Measurements from ENCODE around the gene TMEM163.
"Not testable (repeated sequence)": the region's sequence is repeated elsewhere in the genome, so short reads cannot be mapped to it uniquely, and the experiment has no call there.

Gene TMEM163

DNA sequence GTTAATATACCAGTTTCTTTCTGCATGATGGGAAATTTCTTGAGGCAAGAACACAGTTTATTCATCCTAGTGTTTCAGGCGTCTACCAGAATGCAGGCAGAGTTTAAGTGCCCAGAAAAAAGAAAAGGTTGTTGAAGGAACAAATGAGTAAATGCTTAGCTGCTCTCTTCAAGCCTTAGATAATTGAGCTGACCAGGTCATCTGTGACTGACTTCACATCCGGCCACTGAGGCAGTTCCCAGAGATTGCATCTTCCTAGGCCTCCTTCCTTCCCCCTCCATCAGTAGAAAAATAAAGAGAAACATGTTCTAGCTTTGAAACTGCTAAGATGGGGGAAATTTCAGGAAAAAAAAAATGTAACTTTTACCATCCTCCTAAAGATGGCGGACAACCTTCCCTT is 9.4 kb upstream of the TMEM163 start:
- no peak for DNase-seq
- TF ChIP-seq, protein P1, sequence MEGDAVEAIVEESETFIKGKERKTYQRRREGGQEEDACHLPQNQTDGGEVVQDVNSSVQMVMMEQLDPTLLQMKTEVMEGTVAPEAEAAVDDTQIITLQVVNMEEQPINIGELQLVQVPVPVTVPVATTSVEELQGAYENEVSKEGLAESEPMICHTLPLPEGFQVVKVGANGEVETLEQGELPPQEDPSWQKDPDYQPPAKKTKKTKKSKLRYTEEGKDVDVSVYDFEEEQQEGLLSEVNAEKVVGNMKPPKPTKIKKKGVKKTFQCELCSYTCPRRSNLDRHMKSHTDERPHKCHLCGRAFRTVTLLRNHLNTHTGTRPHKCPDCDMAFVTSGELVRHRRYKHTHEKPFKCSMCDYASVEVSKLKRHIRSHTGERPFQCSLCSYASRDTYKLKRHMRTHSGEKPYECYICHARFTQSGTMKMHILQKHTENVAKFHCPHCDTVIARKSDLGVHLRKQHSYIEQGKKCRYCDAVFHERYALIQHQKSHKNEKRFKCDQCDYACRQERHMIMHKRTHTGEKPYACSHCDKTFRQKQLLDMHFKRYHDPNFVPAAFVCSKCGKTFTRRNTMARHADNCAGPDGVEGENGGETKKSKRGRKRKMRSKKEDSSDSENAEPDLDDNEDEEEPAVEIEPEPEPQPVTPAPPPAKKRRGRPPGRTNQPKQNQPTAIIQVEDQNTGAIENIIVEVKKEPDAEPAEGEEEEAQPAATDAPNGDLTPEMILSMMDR (IDR thresholded peaks at IDR 0.05; ENCODE audit: low read depth, low read length, missing control alignments) = no peak
- Histone ChIP-seq H3K27me3 (replicated peaks) (no peaks in the 10 kb centered on the region), H3K36me3 (replicated peaks) (no peaks in the 10 kb centered on the region), H3K4me3 (ENCODE audit: low read depth, low read length) (no peak overlapping the region), H3K27ac (no peak overlapping the region)
- in situ Hi-C loops (cut with HindIII; ENCODE audit: low pct_ligation_motif_present, low sequenced_read_pairs) = no loop called here

DNA sequence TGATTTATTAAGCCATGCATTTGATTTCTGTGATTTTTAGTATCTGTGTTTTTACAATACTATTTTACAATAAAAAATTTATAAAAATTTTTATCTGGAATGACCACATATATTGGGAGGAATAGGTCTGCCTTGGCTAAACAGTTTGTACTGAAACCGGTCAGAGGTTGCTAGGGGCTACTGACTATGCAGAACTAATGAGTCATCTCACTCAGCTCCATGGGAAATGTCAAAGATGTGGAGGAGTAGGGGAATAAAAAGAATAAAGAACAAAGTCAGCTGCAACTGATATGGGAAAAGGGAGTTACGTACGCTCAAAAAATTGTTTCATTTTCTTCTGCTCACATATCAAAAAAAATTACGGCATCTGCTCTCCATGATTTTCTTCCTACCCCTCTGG is 8.6 kb upstream of the TMEM163 start:
- Histone ChIP-seq H3K27me3 (replicated peaks) (peaks cover 6% of the 10 kb centered on the region), H3K27ac (no peak overlapping the region), H3K36me3 (replicated peaks) (no peaks in the 10 kb centered on the region), H3K4me3 (ENCODE audit: low read depth, low read length) (no peak overlapping the region)
- DNase-seq = peak; percentile 70
- in situ Hi-C loops (cut with HindIII; ENCODE audit: low pct_ligation_motif_present, low sequenced_read_pairs) = no loop called here
- TF ChIP-seq, protein P1 (IDR thresholded peaks at IDR 0.05; ENCODE audit: low read depth, low read length, missing control alignments) = no peak

DNA sequence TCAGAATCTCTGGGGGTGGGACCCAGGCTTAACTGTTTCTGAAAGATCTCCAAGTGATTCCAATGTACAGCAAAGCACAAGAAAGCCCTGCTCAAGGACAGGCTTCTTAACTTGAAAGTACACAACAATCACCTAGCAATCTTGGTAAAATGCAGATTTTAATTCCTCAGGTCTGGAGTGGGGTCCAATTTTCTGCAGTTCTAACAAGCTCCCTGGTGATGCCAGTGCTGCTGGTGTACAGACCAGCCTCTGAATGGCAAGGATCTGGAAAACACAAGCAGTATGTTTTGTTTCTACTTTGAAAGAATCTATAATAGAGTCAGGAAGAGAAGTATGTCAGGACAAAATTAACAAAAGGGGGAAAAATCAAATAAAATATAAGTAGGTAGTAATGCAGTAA is 7.8 kb upstream of the TMEM163 start:
- H3K27ac ChIP-seq = no peak overlapping the region
- TF ChIP-seq, protein P1 (IDR thresholded peaks at IDR 0.05; ENCODE audit: low read depth, low read length, missing control alignments) = no peak
- DNase-seq = no peak
- no peak overlapping the region for H3K4me3 ChIP-seq (ENCODE audit: low read depth, low read length)
- peaks cover 13% of the 10 kb centered on the region for H3K27me3 ChIP-seq (replicated peaks)
- in situ Hi-C loops (cut with HindIII; ENCODE audit: low pct_ligation_motif_present, low sequenced_read_pairs) = no loop called here
- no peaks in the 10 kb centered on the region for H3K36me3 ChIP-seq (replicated peaks)

DNA sequence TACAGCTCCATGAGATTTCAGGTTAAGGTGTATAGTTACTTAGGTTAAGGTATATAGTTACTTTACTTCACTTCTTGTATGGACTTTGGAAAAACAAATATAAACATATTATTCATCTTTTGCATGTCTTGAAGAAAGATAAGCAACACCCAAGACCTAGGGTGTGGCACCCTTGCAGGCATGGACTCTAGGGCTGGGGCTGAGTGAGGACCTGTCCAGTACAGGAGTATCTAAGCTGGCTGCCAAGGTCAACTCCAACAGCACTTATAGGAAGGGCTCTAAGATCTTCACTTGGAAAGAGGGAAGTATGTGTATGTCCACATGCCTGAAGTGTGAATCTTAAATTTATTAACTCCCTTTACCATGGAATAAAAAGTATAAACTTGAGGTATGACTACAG is 7.1 kb upstream of the TMEM163 start:
- in situ Hi-C loops (cut with HindIII; ENCODE audit: low pct_ligation_motif_present, low sequenced_read_pairs) = no loop called here

DNA sequence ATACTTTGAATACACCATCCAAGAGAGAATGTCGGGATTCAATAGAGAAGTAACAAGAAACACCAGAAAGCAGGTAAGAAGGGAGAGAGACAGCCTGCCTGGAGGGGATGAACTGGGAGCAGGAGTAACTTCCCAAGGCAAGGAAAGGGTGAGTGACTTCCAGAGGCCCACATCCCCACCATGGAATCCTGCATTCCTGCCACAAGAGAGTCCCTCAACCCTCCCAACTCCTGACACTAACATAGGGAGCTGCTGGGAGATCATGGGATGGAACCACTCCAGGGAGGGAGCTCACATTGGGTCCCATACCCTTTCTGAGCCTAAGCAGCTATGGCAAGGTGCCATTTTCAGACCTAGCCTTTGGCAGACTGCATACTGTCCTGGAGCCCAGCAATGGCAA is 5.5 kb upstream of the TMEM163 start:
- in situ Hi-C loops (cut with HindIII; ENCODE audit: low pct_ligation_motif_present, low sequenced_read_pairs) = no loop called here

More for the DNA sequence above, 7.1 kb upstream of the TMEM163 start:
- Histone ChIP-seq H3K4me3 (ENCODE audit: low read depth, low read length) (no peak overlapping the region), H3K36me3 (replicated peaks) (no peaks in the 10 kb centered on the region), H3K27ac (no peak overlapping the region), H3K27me3 (replicated peaks) (peaks cover 15% of the 10 kb centered on the region)
- DNase-seq = no peak
- TF ChIP-seq, protein P1 (IDR thresholded peaks at IDR 0.05; ENCODE audit: low read depth, low read length, missing control alignments) = no peak

DNA sequence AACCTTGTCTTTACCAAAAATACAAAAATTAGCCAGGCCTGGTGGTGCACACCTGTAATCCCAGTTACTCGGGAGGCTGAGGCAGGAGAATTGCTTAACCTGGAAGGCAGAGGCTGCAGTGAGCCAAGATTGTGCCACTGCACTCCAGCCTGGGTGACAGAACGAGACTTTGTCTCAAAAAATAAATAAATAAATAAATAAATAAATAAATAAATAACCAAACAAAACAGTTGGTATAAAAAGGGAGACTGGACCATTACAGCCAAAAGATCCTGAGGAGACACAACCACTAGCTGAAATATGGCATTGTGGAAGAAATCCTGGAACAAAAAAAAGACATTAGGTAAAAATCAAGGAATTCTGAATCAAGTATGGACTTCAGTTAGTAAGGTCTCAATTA is 4.9 kb upstream of the TMEM163 start:
- H3K4me3 ChIP-seq (ENCODE audit: low read depth, low read length); in situ Hi-C loops (cut with HindIII; ENCODE audit: low pct_ligation_motif_present, low sequenced_read_pairs); H3K36me3 ChIP-seq (replicated peaks); DNase-seq; H3K27ac ChIP-seq: not testable (repeated sequence)
- peaks cover 34% of the 10 kb centered on the region for H3K27me3 ChIP-seq (replicated peaks)

More for the DNA sequence above, 5.5 kb upstream of the TMEM163 start:
- no peak overlapping the region for H3K4me3 ChIP-seq (ENCODE audit: low read depth, low read length)
- peaks cover 30% of the 10 kb centered on the region for H3K27me3 ChIP-seq (replicated peaks)
- no peak for DNase-seq
- H3K36me3 ChIP-seq (replicated peaks) = no peaks in the 10 kb centered on the region
- H3K27ac ChIP-seq = no peak overlapping the region
- TF ChIP-seq, protein P1 (IDR thresholded peaks at IDR 0.05; ENCODE audit: low read depth, low read length, missing control alignments) = no peak

All from brain microvascular endothelial cell (primary cell).